Panc1 (cell line): ENCODE results near the gene CEP164.

Experiments used
- POLR2AphosphoS5 ChIP-seq: IDR thresholded peaks from 2 replicates; pipeline ENCODE4 v1.6.1; 2012; ENCODE audit warnings: mild to moderate bottlenecking, low read depth, low read length, moderate library complexity
- TCF7L2 ChIP-seq: IDR thresholded peaks from 2 replicates; pipeline ENCODE4 v1.6.1; 2011; ENCODE audit warnings: mild to moderate bottlenecking, low read depth, low read length, inconsistent platforms
- TF ChIP-seq, protein P1 (sequence below): fragments of 450-650 bp; IDR thresholded peaks from 2 replicates; pipeline ENCODE4 v1.5.1; 2017; ENCODE audit warnings: mild to moderate bottlenecking
- TF ChIP-seq, protein P2 (sequence below), 2 experiments: IDR thresholded peaks; 2 replicates each; pipeline ENCODE4 v1.6.1; 2011 to 2012; ENCODE audit warnings: low read depth in 2 of 2, control low read depth in 1 of 2, low read length in 1 of 2, mild to moderate bottlenecking in 1 of 2, moderate library complexity in 1 of 2; ENCODE audit not compliant: insufficient read depth in 1 of 2

DNA sequence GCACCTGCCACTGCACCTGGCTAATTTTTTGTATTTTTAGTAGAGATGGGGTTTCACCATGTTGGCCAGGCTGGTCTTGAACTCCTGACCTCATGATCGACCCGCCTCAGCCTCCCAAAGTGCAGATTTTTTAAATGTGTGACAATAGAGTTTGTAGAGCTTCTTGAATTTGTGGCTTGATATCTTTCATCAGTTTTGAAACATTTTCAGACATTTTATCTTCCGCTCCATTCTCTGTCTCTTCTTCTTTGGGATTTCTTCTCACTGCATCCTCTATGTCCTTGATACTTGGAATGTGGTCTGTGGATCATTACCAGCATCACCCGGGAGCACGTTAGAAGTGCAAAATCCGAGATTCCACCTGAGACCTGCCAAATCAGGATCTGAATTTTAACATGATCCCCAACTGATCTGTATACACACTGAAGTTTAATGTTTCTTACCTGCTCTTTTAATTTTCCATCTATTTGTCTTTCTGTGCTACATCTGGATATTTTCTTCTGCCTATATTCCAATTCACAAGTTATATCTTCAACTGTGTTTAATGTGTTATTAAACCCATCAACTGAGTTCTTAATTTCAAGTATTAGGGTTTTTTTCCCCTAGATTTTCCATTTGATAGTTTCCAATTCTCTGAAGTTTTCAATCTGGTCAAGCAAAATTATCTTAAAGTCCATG, 126.4 kb downstream of the CEP164 start:
- TF ChIP-seq, protein P1, sequence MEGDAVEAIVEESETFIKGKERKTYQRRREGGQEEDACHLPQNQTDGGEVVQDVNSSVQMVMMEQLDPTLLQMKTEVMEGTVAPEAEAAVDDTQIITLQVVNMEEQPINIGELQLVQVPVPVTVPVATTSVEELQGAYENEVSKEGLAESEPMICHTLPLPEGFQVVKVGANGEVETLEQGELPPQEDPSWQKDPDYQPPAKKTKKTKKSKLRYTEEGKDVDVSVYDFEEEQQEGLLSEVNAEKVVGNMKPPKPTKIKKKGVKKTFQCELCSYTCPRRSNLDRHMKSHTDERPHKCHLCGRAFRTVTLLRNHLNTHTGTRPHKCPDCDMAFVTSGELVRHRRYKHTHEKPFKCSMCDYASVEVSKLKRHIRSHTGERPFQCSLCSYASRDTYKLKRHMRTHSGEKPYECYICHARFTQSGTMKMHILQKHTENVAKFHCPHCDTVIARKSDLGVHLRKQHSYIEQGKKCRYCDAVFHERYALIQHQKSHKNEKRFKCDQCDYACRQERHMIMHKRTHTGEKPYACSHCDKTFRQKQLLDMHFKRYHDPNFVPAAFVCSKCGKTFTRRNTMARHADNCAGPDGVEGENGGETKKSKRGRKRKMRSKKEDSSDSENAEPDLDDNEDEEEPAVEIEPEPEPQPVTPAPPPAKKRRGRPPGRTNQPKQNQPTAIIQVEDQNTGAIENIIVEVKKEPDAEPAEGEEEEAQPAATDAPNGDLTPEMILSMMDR: no peak
- TF ChIP-seq, protein P2, sequence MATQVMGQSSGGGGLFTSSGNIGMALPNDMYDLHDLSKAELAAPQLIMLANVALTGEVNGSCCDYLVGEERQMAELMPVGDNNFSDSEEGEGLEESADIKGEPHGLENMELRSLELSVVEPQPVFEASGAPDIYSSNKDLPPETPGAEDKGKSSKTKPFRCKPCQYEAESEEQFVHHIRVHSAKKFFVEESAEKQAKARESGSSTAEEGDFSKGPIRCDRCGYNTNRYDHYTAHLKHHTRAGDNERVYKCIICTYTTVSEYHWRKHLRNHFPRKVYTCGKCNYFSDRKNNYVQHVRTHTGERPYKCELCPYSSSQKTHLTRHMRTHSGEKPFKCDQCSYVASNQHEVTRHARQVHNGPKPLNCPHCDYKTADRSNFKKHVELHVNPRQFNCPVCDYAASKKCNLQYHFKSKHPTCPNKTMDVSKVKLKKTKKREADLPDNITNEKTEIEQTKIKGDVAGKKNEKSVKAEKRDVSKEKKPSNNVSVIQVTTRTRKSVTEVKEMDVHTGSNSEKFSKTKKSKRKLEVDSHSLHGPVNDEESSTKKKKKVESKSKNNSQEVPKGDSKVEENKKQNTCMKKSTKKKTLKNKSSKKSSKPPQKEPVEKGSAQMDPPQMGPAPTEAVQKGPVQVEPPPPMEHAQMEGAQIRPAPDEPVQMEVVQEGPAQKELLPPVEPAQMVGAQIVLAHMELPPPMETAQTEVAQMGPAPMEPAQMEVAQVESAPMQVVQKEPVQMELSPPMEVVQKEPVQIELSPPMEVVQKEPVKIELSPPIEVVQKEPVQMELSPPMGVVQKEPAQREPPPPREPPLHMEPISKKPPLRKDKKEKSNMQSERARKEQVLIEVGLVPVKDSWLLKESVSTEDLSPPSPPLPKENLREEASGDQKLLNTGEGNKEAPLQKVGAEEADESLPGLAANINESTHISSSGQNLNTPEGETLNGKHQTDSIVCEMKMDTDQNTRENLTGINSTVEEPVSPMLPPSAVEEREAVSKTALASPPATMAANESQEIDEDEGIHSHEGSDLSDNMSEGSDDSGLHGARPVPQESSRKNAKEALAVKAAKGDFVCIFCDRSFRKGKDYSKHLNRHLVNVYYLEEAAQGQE (IDR thresholded peaks at IDR 0.05; ENCODE audit: insufficient read depth in 1 of 2, low read depth in 2 of 2, low read length in 1 of 2): no peak
- no peak for TF ChIP-seq POLR2AphosphoS5
- TF ChIP-seq TCF7L2: no peak
